T-helper 2 cell treated with Interferon-gamma antibody and Interleukin-4, amounts not matched to agents 5 μg/mL and 100 μg/mL, for 36 hours (primary cell): Measurements from ENCODE around the gene FCGR2B.
"Not testable (repeated sequence)": the region's sequence is repeated elsewhere in the genome, so short reads cannot be mapped to it uniquely, and the experiment has no call there.

Experiments
- DNase-seq: peaks from one replicate; pipeline ENCODE4 v3.0.0; 2021; ENCODE audit warnings: low spot score
- H3K27ac Mint-ChIP-seq: one replicate; pipeline ENCODE4 v1.8.0; 2021; ENCODE audit warnings: mild to moderate bottlenecking, mixed read lengths
- H3K27me3 Mint-ChIP-seq: one replicate; pipeline ENCODE4 v1.8.0; 2021; ENCODE audit warnings: low read depth, mixed read lengths
- H3K36me3 Mint-ChIP-seq: one replicate; pipeline ENCODE4 v1.8.0; 2021; ENCODE audit warnings: low read depth, mixed read lengths
- H3K4me1 Mint-ChIP-seq: one replicate; pipeline ENCODE4 v1.8.0; 2021; ENCODE audit warnings: low read depth, mixed read lengths
- H3K4me3 Mint-ChIP-seq: one replicate; pipeline ENCODE4 v1.8.0; 2022; ENCODE audit warnings: mild to moderate bottlenecking, moderate library complexity, mixed read lengths
- H3K9me3 Mint-ChIP-seq: one replicate; pipeline ENCODE4 v1.8.0; 2021; ENCODE audit warnings: mixed read lengths

Gene FCGR2B

GRCh38 chr1:161671045-161672020 lies 8.4 kb downstream of the FCGR2B start:
- H3K36me3 Mint-ChIP-seq, H3K9me3 Mint-ChIP-seq, H3K4me3 Mint-ChIP-seq, H3K4me1 Mint-ChIP-seq, DNase-seq, H3K27ac Mint-ChIP-seq, H3K27me3 Mint-ChIP-seq: not testable (repeated sequence)

GRCh38 chr1:161673437-161673836 lies 10.5 kb downstream of the FCGR2B start:
- H3K9me3 Mint-ChIP-seq, H3K36me3 Mint-ChIP-seq, H3K27me3 Mint-ChIP-seq, H3K4me3 Mint-ChIP-seq, DNase-seq, H3K27ac Mint-ChIP-seq, H3K4me1 Mint-ChIP-seq: not testable (repeated sequence)

- not testable (repeated sequence) for H3K9me3 Mint-ChIP-seq, H3K27ac Mint-ChIP-seq, DNase-seq, H3K4me3 Mint-ChIP-seq, H3K4me1 Mint-ChIP-seq, H3K27me3 Mint-ChIP-seq, H3K36me3 Mint-ChIP-seq
These were observed 11.5 kb downstream of the FCGR2B start for GRCh38 chr1:161674447-161674846.

- H3K27me3 Mint-ChIP-seq, H3K36me3 Mint-ChIP-seq, H3K9me3 Mint-ChIP-seq, H3K4me3 Mint-ChIP-seq, H3K27ac Mint-ChIP-seq, DNase-seq, H3K4me1 Mint-ChIP-seq: not testable (repeated sequence)
These were observed 12.0 kb downstream of the FCGR2B start for GRCh38 chr1:161674908-161675307.

- no peaks in the 10 kb centered on the region for H3K36me3 Mint-ChIP-seq
These were observed 13.5 kb downstream of the FCGR2B start for GRCh38 chr1:161676441-161676840.

GRCh38 chr1:161676958-161677689 lies 14.2 kb downstream of the FCGR2B start:
- Mint-ChIP-seq H3K27ac (no peak overlapping the region), H3K4me1 (no peaks in the 10 kb centered on the region), H3K36me3 (no peaks in the 10 kb centered on the region), H3K9me3 (no peaks in the 10 kb centered on the region), H3K27me3 (peaks cover 12% of the 10 kb centered on the region), H3K4me3 (no peak overlapping the region)
- DNase-seq = no peak

More at GRCh38 chr1:161676441-161676840, 13.5 kb downstream of the FCGR2B start:
- Mint-ChIP-seq H3K9me3 (no peaks in the 10 kb centered on the region), H3K27ac (no peak overlapping the region), H3K4me1 (peaks cover 2% of the 10 kb centered on the region), H3K4me3 (no peak overlapping the region), H3K27me3 (peaks cover 7% of the 10 kb centered on the region)
- no peak for DNase-seq

GRCh38 chr1:161678500-161678899 lies 15.6 kb downstream of the FCGR2B start:
- no peaks in the 10 kb centered on the region for H3K4me1 Mint-ChIP-seq
- no peaks in the 10 kb centered on the region for H3K9me3 Mint-ChIP-seq
- no peak overlapping the region for H3K27ac Mint-ChIP-seq
- no peak overlapping the region for H3K4me3 Mint-ChIP-seq
- H3K36me3 Mint-ChIP-seq = no peaks in the 10 kb centered on the region
- no peak for DNase-seq
- peaks cover 22% of the 10 kb centered on the region for H3K27me3 Mint-ChIP-seq

- Mint-ChIP-seq H3K36me3 (no peaks in the 10 kb centered on the region), H3K4me3 (no peak overlapping the region), H3K27me3 (peaks cover 42% of the 10 kb centered on the region), H3K9me3 (no peaks in the 10 kb centered on the region), H3K4me1 (no peaks in the 10 kb centered on the region), H3K27ac (no peak overlapping the region)
- no peak for DNase-seq
These were observed 18.9 kb downstream of the FCGR2B start for GRCh38 chr1:161681879-161682278.

GRCh38 chr1:161688946-161689345 lies 26.0 kb downstream of the FCGR2B start:
- Mint-ChIP-seq H3K4me3 (no peak overlapping the region), H3K27ac (no peak overlapping the region), H3K27me3 (peaks cover 35% of the 10 kb centered on the region)

GRCh38 chr1:161691846-161692245 lies 28.9 kb downstream of the FCGR2B start:
- no peak overlapping the region for H3K4me3 Mint-ChIP-seq
- H3K27ac Mint-ChIP-seq = no peak overlapping the region
- H3K36me3 Mint-ChIP-seq = no peaks in the 10 kb centered on the region
- H3K9me3 Mint-ChIP-seq = peaks cover 11% of the 10 kb centered on the region
- peaks cover 46% of the 10 kb centered on the region for H3K27me3 Mint-ChIP-seq
- DNase-seq = no peak
- peaks cover 1% of the 10 kb centered on the region for H3K4me1 Mint-ChIP-seq

More at GRCh38 chr1:161688946-161689345, 26.0 kb downstream of the FCGR2B start:
- H3K36me3 Mint-ChIP-seq = no peaks in the 10 kb centered on the region
- no peaks in the 10 kb centered on the region for H3K9me3 Mint-ChIP-seq
- no peak for DNase-seq
- peaks cover 1% of the 10 kb centered on the region for H3K4me1 Mint-ChIP-seq

GRCh38 chr1:161693020-161693712 lies 30.2 kb downstream of the FCGR2B start:
- H3K27ac Mint-ChIP-seq, H3K36me3 Mint-ChIP-seq, DNase-seq, H3K4me3 Mint-ChIP-seq, H3K4me1 Mint-ChIP-seq: not testable (repeated sequence)
- Mint-ChIP-seq H3K27me3 (peaks cover 55% of the 10 kb centered on the region), H3K9me3 (peaks cover 11% of the 10 kb centered on the region)

GRCh38 chr1:161698302-161698701 lies 35.4 kb downstream of the FCGR2B start:
- DNase-seq, H3K36me3 Mint-ChIP-seq, H3K4me1 Mint-ChIP-seq, H3K4me3 Mint-ChIP-seq, H3K27ac Mint-ChIP-seq: not testable (repeated sequence)
- peaks cover 66% of the 10 kb centered on the region for H3K27me3 Mint-ChIP-seq
- H3K9me3 Mint-ChIP-seq = peaks cover 11% of the 10 kb centered on the region

GRCh38 chr1:161702250-161702649 lies 39.3 kb downstream of the FCGR2B start:
- H3K4me1 Mint-ChIP-seq = no peaks in the 10 kb centered on the region
- no peaks in the 10 kb centered on the region for H3K9me3 Mint-ChIP-seq
- H3K27ac Mint-ChIP-seq = no peak overlapping the region
- no peak for DNase-seq
- peaks cover 35% of the 10 kb centered on the region for H3K27me3 Mint-ChIP-seq
- no peaks in the 10 kb centered on the region for H3K36me3 Mint-ChIP-seq
- no peak overlapping the region for H3K4me3 Mint-ChIP-seq

- Mint-ChIP-seq H3K4me1 (no peaks in the 10 kb centered on the region), H3K4me3 (no peak overlapping the region), H3K27ac (no peak overlapping the region), H3K36me3 (no peaks in the 10 kb centered on the region), H3K27me3 (peaks cover 19% of the 10 kb centered on the region), H3K9me3 (no peaks in the 10 kb centered on the region)
- DNase-seq = no peak
These were observed 42.6 kb downstream of the FCGR2B start for GRCh38 chr1:161705537-161705936.
